HepG2 (cell line): ENCODE data around the gene SIGLECL1. TPM values are rescaled to one million over a fixed set of nuclear protein-coding genes. Genes with fewer than 3 reads are reported as not detected.
"Not testable (repeated sequence)": the region's sequence is repeated elsewhere in the genome, so short reads cannot be mapped to it uniquely, and the experiment has no call there.

Source experiments
- ATAC-seq: fragments of 200-7000 bp; cut with Tn5 transposase; 3 replicates; pipeline ENCODE4 v1.9.1; 2020; ENCODE audit warnings: mild to moderate bottlenecking, moderate library complexity
- BruUV-seq: library from RNA; stranded (reverse); fragments of 400-500 nt; replicated peaks from 2 replicates; lab custom pipeline; 2021; lab: Mats Ljungman, UMichigan
- CTCF ChIA-PET: fragments of 300-600 bp; formaldehyde crosslinking; extraction: SDS; loops from one replicate; lab custom pipeline; 2021; ENCODE audit warnings: low total read pairs, inconsistent platforms, low intra/inter-chr PET ratio; lab: Yijun Ruan, JAX
- POLR2A ChIA-PET: fragments of 350-600 bp; sonication (Branson Sonifier 250); formaldehyde crosslinking; loops from one replicate; lab custom pipeline; 2020; ENCODE audit warnings: antibody characterized with exemption, inconsistent platforms; lab: Yijun Ruan, JAX
- DNase-seq: peaks from one replicate; pipeline ENCODE4 v3.0.0-alpha.2; 2015; ENCODE audit warnings: low spot score
- FAIRE-seq: peaks from 3 replicates; lab custom pipeline; 2011; peaks lifted over from hg19 to GRCh38; lab: Jason Lieb, UNC
- H2AFZ ChIP-seq: one replicate; pipeline ENCODE4 v1.6.1; 2011; ENCODE audit warnings: low read length, inconsistent platforms
- H3K27ac ChIP-seq: fragments of 300-600 bp; 3 replicates; pipeline ENCODE4 v1.8.0; 2011; ENCODE audit warnings: mixed run types, mild to moderate bottlenecking, mixed read lengths, low read length, inconsistent platforms; ENCODE audit not compliant: insufficient read depth; ENCODE audit errors: extremely low read length
- H3K27me3 ChIP-seq, 2 experiments: fragments of 200-600 bp in 1 of 2; 2 replicates in 1 of 2; 3 replicates in 1 of 2; pipeline versions ENCODE4 v1.6.0 to v1.8.0; 2011; ENCODE audit warnings: low read length in 2 of 2, mild to moderate bottlenecking in 2 of 2, moderate library complexity in 2 of 2, inconsistent platforms in 1 of 2; ENCODE audit not compliant: insufficient read depth in 2 of 2, control insufficient read depth in 1 of 2
- H3K36me3 ChIP-seq, 2 experiments: fragments of 200-600 bp in 1 of 2; replicated peaks in 1 of 2; 2 replicates in 1 of 2; 3 replicates in 1 of 2; pipeline versions ENCODE4 v1.5.1 to v1.8.0; 2011; ENCODE audit warnings: low read length in 2 of 2, inconsistent platforms in 1 of 2; ENCODE audit not compliant: insufficient read depth in 2 of 2, control insufficient read depth in 1 of 2
- H3K4me1 ChIP-seq: 2 replicates; pipeline ENCODE4 v1.5.1; 2012; ENCODE audit warnings: low read length, inconsistent platforms; ENCODE audit not compliant: insufficient read depth
- H3K4me2 ChIP-seq: 2 replicates; pipeline ENCODE4 v1.6.0; 2011; ENCODE audit warnings: low read depth, low read length, inconsistent platforms
- H3K4me3 ChIP-seq, 3 experiments: fragments of 200-600 bp in 1 of 3; sonication (generic), shearing (Covaris generic) in 1 of 3; replicated peaks in 1 of 3; 2 replicates each; pipeline ENCODE4 v1.5.1; 2011 to 2016; ENCODE audit warnings: low read length in 3 of 3, inconsistent platforms in 2 of 3, low read depth in 2 of 3, mild to moderate bottlenecking in 2 of 3, control low read depth in 1 of 3, mixed read lengths in 1 of 3; ENCODE audit not compliant: insufficient read depth in 1 of 3
- H3K79me2 ChIP-seq: one replicate; pipeline ENCODE4 v1.6.1; 2011; ENCODE audit warnings: low read length, inconsistent platforms; ENCODE audit not compliant: insufficient read depth
- H3K9ac ChIP-seq: 2 replicates; pipeline ENCODE4 v1.6.0; 2011; ENCODE audit warnings: mild to moderate bottlenecking, low read depth, low read length, inconsistent platforms; ENCODE audit not compliant: insufficient read depth
- H3K9me3 ChIP-seq: 2 replicates; pipeline ENCODE4 v1.5.1; 2012; ENCODE audit warnings: mild to moderate bottlenecking, low read length
- H4K20me1 ChIP-seq: 2 replicates; pipeline ENCODE4 v1.6.0; 2011; ENCODE audit warnings: inconsistent platforms, mild to moderate bottlenecking, low read length, moderate library complexity; ENCODE audit not compliant: insufficient read depth
- GABPA ChIP-seq, 2 experiments: IDR thresholded peaks; 2 replicates each; pipeline ENCODE4 v1.6.1; 2011 to 2016; ENCODE audit warnings: low read depth in 2 of 2, low read length in 1 of 2, missing biosample characterization in 1 of 2, missing genetic modification characterization in 1 of 2
- HDAC6 ChIP-seq: fragments of 200-600 bp; sonication (generic); IDR thresholded peaks from 2 replicates; pipeline ENCODE4 v1.7.0; 2017; ENCODE audit warnings: mild to moderate bottlenecking, antibody characterized with exemption, low read length, low read depth
- KMT2B ChIP-seq: IDR thresholded peaks from 2 replicates; pipeline ENCODE4 v1.6.1; 2016; ENCODE audit warnings: missing genetic modification reagents, missing compliant biosample characterization
- MAFF ChIP-seq: IDR thresholded peaks from 2 replicates; pipeline ENCODE4 v1.6.1; 2011; ENCODE audit warnings: low read depth, low read length, improper control_type of control experiment
- MTA1 ChIP-seq: sonication (generic); formaldehyde crosslinking; IDR thresholded peaks from 2 replicates; pipeline ENCODE4 v1.4.0; 2020; ENCODE audit warnings: missing genetic modification reagents, mild to moderate bottlenecking, borderline replicate concordance
- SMAD1 ChIP-seq: sonication (generic); formaldehyde crosslinking; IDR thresholded peaks from 2 replicates; pipeline ENCODE4 v1.4.0; 2020; ENCODE audit warnings: missing genetic modification reagents, low read depth, mild to moderate bottlenecking, borderline replicate concordance
- THAP11 ChIP-seq: IDR thresholded peaks from 2 replicates; pipeline ENCODE4 v1.6.1; 2016; ENCODE audit warnings: missing biosample characterization, missing genetic modification reagents
- WGBS: methylation state at CpG from one replicate; pipeline ENCODE4 v1.1.6; 2017; ENCODE audit warnings: low lambda C conversion rate; 5-methylcytosine and 5-hydroxymethylcytosine counted together
- in situ Hi-C: cut with HindIII; loops from 2 replicates; pipeline ENCODE4 v1.10.0; 2017; ENCODE audit warnings: low pct_unique_long_range_greater_than_20kb; ENCODE audit not compliant: extremely low pct_ligation_motif_present
- intact Hi-C: fragments of 100-400 bp; cut with micrococcal nuclease; formaldehyde crosslinking; loops from one replicate; pipeline ENCODE4 v1.10.0; 2022; ENCODE audit not compliant: unreplicated experiment
- polyA plus RNA-seq, 8 experiments: library from polyadenylated mRNA; depleted of rRNA in 3 of 8; stranded (reverse) in 7 of 8; unstranded in 1 of 8; fragments of >200 nt; fragmentation: Illumina TruSeq in 4 of 8; extraction: Trizol in 4 of 8; gene quantifications; 2 replicates each; pipeline versions ENCODE4 v1.2.1 to v1.2.3, GENCODE V29; 2011 to 2016; ENCODE audit warnings: low read depth in 4 of 8, missing spikeins in 1 of 8, mixed read lengths in 1 of 8; ENCODE audit not compliant: insufficient read depth in 1 of 8
- total RNA-seq, 5 experiments: library from RNA; depleted of rRNA; stranded (reverse); fragments of >200 nt; fragmentation: Illumina TruSeq; extraction: Trizol; gene quantifications; 2 replicates each; pipeline ENCODE4 v1.2.3, GENCODE V29; 2016; ENCODE audit warnings: low read depth in 1 of 5

SIGLECL1 gene
- total and polyA plus RNA-seq, 2 of the 13 experiments (the other 11 are each of a cell fraction or from before 2014, with no cell fraction given): not detected

GRCh38 chr19:51224898-51225393 lies 25.9 kb upstream of the SIGLECL1 start, which contains the start of gene CD33:
Gene CD33, plus strand, starts transcription at chr19:51225080. Its CDS starts 39 bp downstream, at chr19:51225119.
- H3K4me1 ChIP-seq; H4K20me1 ChIP-seq; DNase-seq; H3K79me2 ChIP-seq; CTCF ChIA-PET; intact Hi-C loops; H3K9me3 ChIP-seq; H3K27ac ChIP-seq; H3K4me3 ChIP-seq; H2AFZ ChIP-seq; H3K36me3 ChIP-seq; in situ Hi-C loops; FAIRE-seq; H3K4me2 ChIP-seq; H3K9ac ChIP-seq; H3K27me3 ChIP-seq; POLR2A ChIA-PET; ATAC-seq; BruUV-seq; TF ChIP-seq GABPA (CRISPR knock-in tag; IDR thresholded peaks at IDR 0.05; ENCODE audit: low read depth): not testable (repeated sequence)
- peak; percentile 26; the same call in 1 of the 2 replicates for TF ChIP-seq GABPA (IDR thresholded peaks at IDR 0.05; ENCODE audit: low read depth, low read length)
- WGBS: 8% methylated on average over 6 of the region's 11 CpGs

- Histone ChIP-seq H3K9me3 (no peaks in the 10 kb centered on the region), H3K9ac (no peak overlapping the region), H3K4me2 (no peak overlapping the region), H2AFZ (no peak overlapping the region), H3K27ac (no peak overlapping the region), H3K27me3 (peaks cover 0 to 2% of the 10 kb centered on the region in 2 experiments; a peak in 1 of 5 replicates), H3K4me1 (no peaks in the 10 kb centered on the region), H3K79me2 (no peaks in the 10 kb centered on the region), H3K4me3 (no peak overlapping the region), H3K36me3 (no peaks in the 10 kb centered on the region), H4K20me1 (no peaks in the 10 kb centered on the region)
- TF ChIP-seq MTA1 (CRISPR knock-in tag): no peak
- no peak for TF ChIP-seq MAFF
- TF ChIP-seq HDAC6: no peak
- no peak for TF ChIP-seq THAP11 (CRISPR knock-in tag)
- TF ChIP-seq SMAD1 (CRISPR knock-in tag): no peak
- no peak for TF ChIP-seq KMT2B (CRISPR knock-in tag)
- CTCF ChIA-PET: no interaction called here
- FAIRE-seq (no peak), ATAC-seq (no peak), DNase-seq (no peak)
- intact Hi-C loops: no loop called here
- in situ Hi-C loops: no loop called here
- no TSS peak for BruUV-seq
- 0% methylated on average over 1 of the region's 3 CpGs for WGBS
- POLR2A ChIA-PET: no interaction called here
Observed at GRCh38 chr19:51226067-51226466, 24.8 kb upstream of the SIGLECL1 start.
